HG02588 (cell line): ENCODE measurements around the gene ZDHHC11.
"Not testable (repeated sequence)": the region's sequence is repeated elsewhere in the genome, so short reads cannot be mapped to it uniquely, and the experiment has no call there.

Experiments
- ATAC-seq: cut with Tn5 transposase; IDR thresholded peaks from one replicate; pipeline ENCODE4 v1.9.1; 2021; ENCODE audit warnings: mild to moderate bottlenecking, moderate library complexity; ENCODE audit not compliant: unreplicated experiment

Gene ZDHHC11

GRCh38 chr5:860506-861150 lies 9.8 kb upstream of the ZDHHC11 start:
- no peak for ATAC-seq

GRCh38 chr5:859798-860296 lies 9.1 kb upstream of the ZDHHC11 start:
- ATAC-seq, result no peak

DNA sequence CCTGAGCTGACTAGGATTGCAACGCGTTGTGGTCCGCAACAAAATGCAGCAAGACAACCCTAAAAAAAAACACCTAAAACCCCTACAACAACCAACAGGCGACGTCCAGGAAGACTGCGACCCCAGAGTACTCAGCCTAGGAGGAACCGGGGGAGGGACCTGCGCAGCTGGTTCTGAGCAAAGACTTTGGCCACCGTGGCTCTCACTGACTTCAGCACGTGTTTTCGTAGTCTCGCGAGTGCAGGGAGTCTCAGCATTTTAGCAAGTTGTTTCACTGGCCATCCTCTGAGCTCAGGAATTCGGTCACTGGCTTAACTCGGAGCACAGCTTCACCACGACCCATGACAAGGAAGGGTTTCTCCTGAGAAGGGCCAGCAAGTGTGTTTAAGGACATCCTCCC lies 8.6 kb upstream of the ZDHHC11 start:
- no peak for ATAC-seq

- ATAC-seq, result no peak
Measured at GRCh38 chr5:858726-859125, 7.9 kb upstream of the ZDHHC11 start.

DNA sequence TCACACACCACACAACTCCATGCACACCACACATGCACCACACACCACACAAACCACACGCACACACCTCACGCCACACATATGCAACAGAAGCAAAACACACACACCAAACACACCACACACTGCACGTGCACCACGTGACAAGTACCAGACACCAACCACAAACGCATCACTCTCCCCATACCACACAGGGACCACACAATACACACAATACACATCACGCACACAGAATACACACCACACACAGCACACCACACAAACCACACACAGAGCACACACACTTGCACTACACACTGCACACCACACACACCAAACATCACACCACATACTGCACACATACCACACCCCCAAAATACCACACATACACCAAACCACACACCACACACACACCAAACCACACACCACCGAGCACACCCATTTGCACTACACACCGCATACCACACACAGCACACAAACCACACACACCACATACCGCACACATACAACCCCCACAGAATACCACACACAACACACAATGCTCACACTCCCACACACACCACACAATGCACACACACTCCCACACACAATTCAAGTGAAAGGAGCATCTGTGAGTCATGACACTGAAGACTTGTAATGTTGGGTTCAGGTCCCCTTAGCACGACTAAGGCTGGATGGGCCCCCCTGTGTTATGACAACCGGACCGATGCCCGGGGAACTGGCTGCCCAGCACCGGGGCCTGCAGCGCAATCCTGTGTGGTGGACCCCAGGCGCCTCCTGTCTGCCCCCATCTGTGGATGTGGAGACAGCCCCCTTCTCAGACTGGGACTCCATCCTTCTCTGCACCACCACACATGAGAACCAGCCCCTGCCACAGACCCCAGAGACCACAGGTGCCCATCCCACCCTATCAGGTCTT lies 6.0 kb upstream of the ZDHHC11 start:
- ATAC-seq, result no peak

- no peak for ATAC-seq
Measured at GRCh38 chr5:855771-856530, 5.2 kb upstream of the ZDHHC11 start.

DNA sequence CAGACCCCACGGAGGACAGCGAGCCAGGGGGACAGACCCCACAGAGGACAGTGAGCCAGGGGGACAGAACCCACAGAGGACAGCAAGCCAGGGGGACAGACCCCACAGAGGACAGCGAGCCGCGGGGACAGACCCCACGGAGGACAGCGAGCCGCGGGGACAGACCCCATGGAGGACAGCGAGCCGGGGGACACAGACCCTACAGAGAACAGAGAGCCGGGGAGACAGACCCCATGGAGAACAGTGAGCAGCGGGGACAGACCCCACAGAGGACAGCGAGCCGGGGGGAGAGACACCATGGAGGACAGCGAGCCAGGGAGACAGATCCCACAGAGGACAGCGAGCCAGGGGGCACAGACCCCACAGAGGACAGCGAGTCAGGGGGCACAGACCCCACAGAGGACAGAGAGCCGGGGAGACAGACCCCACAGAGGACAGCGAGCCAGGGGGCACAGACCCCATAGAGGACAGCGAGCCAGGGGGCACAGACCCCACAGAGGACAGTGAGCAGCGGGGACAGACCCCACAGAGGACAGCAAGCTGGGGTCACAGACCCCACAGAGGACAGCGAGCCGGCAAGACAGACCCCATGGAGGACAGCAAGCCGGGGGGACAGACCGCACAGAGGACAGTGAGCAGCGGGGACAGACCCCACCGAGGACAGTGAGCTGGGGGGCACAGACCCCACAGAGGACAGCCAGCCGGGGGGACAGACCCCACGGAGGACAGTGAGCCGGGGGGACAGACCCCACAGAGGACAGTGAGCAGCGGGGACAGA lies 4.4 kb upstream of the ZDHHC11 start:
- no peak for ATAC-seq

DNA sequence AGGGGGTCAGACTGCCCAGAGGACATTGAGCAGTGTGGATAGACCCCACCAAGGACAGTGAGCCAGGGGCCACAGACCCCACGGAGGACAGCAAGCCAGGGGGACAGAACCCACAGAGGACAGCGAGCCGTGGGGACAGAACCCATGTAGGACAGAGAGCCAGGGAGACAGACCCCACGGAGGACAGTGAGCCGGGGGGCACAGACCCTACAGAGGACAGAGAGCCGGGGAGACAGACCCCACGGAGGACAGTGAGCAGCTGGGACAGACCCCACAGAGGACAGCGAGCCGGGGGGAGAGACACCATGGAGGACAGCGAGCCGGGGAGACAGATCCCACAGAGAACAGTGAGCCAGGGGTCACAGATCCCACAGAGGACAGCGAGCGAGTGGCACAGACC lies 3.4 kb upstream of the ZDHHC11 start:
- no peak for ATAC-seq

GRCh38 chr5:853416-854090 lies 2.8 kb upstream of the ZDHHC11 start:
- ATAC-seq, result not testable (repeated sequence)

DNA sequence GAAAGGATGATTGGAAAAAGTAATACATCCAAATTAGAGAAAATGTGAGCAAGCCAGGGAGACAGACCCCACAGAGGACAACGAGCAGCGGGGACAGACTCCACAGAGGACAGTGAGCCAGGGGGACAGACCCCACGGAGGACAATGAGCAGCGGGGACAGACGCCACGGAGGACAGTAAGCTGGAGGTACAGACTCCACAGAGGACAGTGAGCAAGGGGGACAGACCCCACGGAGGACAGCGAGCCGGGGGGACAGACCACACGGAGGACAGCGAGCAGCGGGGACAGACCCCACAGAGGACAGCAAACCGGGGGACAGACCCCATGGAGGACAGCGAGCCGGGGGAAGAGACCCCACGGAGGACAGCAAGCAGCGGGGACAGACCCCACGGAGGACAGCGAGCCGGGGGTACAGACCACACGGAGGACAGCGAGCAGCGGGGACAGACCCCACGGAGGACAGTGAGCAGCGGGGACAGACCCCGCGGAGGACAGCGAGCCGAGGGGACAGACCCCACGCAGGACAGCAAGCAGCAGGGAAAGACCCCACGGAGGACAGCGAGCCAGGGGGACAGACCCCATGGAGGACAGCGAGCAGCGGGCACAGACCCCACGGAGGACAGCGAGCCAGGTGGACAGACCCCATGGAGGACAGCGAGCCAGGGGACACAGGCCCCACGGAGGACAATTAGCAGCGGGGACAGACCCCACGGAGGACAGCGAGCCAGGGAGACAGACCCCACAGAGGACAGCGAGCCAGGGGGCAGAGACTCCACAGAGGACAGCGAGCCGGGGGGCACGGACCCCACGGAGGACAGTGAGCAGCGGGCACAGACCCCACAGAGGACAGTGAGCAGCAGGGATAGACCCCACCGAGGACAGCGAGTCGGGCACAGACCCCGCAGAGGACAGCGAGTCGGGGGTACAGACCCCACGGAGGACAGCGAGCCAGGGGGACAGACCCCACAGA lies 1.9 kb upstream of the ZDHHC11 start:
- no peak for ATAC-seq

- ATAC-seq, result no peak
Measured at GRCh38 chr5:852018-852417, 1.2 kb upstream of the ZDHHC11 start.

DNA sequence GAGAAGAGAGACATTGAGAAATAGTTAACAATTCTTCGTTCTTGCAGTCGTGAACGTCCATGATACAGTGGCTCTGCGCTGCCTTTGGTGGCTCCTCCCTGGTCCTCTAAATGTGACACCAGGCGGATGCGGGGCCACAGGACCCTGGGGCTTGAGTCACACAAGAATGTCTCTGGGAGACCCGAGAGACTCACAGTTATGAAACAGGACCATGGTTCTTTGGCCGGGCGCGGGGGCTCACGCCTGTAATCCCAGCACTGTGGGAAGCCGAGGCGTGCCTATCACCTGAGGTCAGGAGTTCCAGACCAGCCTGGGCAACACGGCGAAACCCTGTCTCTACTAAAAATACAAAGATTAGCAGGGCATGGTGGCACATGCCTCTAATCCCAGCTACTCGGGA lies 767 bp upstream of the ZDHHC11 start:
- no peak for ATAC-seq

GRCh38 chr5:851076-851475 lies 290 bp upstream of the ZDHHC11 start:
- no peak for ATAC-seq

- ATAC-seq, result no peak
Measured at GRCh38 chr5:849651-850301, 1.0 kb downstream of the ZDHHC11 start.

- no peak for ATAC-seq
Measured at GRCh38 chr5:848671-849111, 2.1 kb downstream of the ZDHHC11 start.

DNA sequence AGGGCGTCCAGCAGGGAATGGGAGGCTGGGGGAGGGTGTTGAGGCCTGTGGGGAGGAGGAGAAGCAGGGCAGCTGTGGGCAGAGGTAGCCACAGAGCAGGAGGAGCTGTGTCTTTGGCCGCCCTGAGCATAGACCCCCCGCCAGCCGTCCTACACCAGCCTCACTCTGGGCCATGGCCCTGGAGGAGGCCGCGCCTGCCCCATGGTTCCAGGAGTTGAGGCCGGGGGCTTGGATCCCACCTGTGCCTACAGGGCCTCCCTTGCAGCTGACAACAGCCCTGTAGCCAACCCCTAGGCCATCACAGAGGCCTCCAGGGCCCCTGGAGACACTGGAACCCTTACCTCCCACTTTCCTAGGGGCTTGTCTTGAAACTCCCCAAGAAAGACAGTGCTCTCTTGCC lies 3.0 kb downstream of the ZDHHC11 start:
- not testable (repeated sequence) for ATAC-seq

- ATAC-seq, result not testable (repeated sequence)
Measured at GRCh38 chr5:847212-847611, 3.6 kb downstream of the ZDHHC11 start.

GRCh38 chr5:846602-847091 lies 4.1 kb downstream of the ZDHHC11 start:
- not testable (repeated sequence) for ATAC-seq
